C4-2B (cell line): Measurements from ENCODE around the gene LRATD1.

Experiments
- CTCF ChIP-seq: fragments of 450-650 bp; conservative IDR thresholded peaks from 2 replicates; pipeline ENCODE4 v1.5.1; 2017; ENCODE audit warnings: mild to moderate bottlenecking
- ZFX ChIP-seq: fragments of 450-650 bp; IDR thresholded peaks from 2 replicates; pipeline ENCODE4 v1.6.1; 2017

DNA sequence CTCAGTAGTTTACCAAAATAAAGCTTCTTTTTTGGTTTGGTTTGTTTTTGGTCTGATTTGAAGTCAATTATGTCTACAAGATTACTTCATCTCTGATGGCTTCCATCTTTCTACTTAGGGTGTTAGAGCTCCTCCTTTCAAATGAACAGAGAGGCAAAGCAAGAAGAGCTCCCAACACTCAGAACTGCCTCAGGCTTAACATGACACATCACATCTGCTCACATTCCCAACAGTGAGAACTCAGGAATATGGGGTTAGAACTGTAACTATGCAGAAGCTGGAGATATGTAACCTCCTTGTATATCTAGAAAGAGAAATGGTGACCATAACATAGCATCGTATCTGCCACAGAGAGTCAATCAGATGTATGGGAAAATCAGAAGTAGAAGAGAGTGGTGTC lies 11.4 kb upstream of the LRATD1 start:
- TF ChIP-seq CTCF, result no peak
- no peak for TF ChIP-seq ZFX
